Naive B cell (primary cell): ENCODE measurements around the gene GAS2L2. TPM values are rescaled to one million over a fixed set of nuclear protein-coding genes. Genes with fewer than 3 reads are reported as not detected.
"Not testable (repeated sequence)": the region's sequence is repeated elsewhere in the genome, so short reads cannot be mapped to it uniquely, and the experiment has no call there.

Experiments used
- ATAC-seq, 2 donors: fragments of 150-1000 bp; cut with Tn5 transposase; 2 replicates each; pipeline ENCODE4 v1.10.0; 2021; ENCODE audit warnings: low read depth in 2 of 2, mild to moderate bottlenecking in 2 of 2, moderate library complexity in 2 of 2
- DNase-seq: peaks from one replicate; pipeline ENCODE4 v3.0.0; 2022
- H3K27ac Mint-ChIP-seq, 6 donors: one replicate each; pipeline ENCODE4 v1.8.0; 2020 to 2022; ENCODE audit warnings: mild to moderate bottlenecking in 6 of 6, mixed read lengths in 6 of 6, moderate library complexity in 5 of 6, inconsistent platforms in 2 of 6
- H3K27me3 Mint-ChIP-seq, 3 donors: one replicate each; pipeline ENCODE4 v1.8.0; 2021 to 2022; ENCODE audit warnings: mixed read lengths in 3 of 3, mild to moderate bottlenecking in 1 of 3
- H3K36me3 Mint-ChIP-seq, 2 donors: one replicate each; pipeline ENCODE4 v1.8.0; 2020 to 2022; ENCODE audit warnings: mixed read lengths in 2 of 2, inconsistent platforms in 1 of 2, mild to moderate bottlenecking in 1 of 2
- H3K4me1 Mint-ChIP-seq, 3 donors: one replicate each; pipeline ENCODE4 v1.8.0; 2020 to 2022; ENCODE audit warnings: mixed read lengths in 3 of 3, inconsistent platforms in 1 of 3, mild to moderate bottlenecking in 1 of 3, moderate library complexity in 1 of 3
- H3K4me3 Mint-ChIP-seq, 8 donors: one replicate each; pipeline ENCODE4 v1.8.0; 2020 to 2022; ENCODE audit warnings: mild to moderate bottlenecking in 8 of 8, mixed read lengths in 8 of 8, moderate library complexity in 8 of 8, inconsistent platforms in 2 of 8
- H3K9me3 Mint-ChIP-seq, 7 donors: one replicate each; pipeline ENCODE4 v1.8.0; 2020 to 2022; ENCODE audit warnings: mixed read lengths in 7 of 7, mild to moderate bottlenecking in 5 of 7, inconsistent platforms in 2 of 7, moderate library complexity in 1 of 7
- polyA plus RNA-seq, 6 donors: library from polyadenylated mRNA; unstranded; fragments of 300-500 nt; fragmentation: Illumina TruSeq; gene quantifications; one replicate each; pipeline ENCODE4 v1.2.3, GENCODE V29; 2021; ENCODE audit warnings: low read depth in 6 of 6

GAS2L2 gene
- polyA plus RNA-seq, 6 donors from 2014 or later: not detected

GRCh38 chr17:35766489-35766877 is 13.4 kb upstream of the GAS2L2 start:
- Mint-ChIP-seq H3K36me3 (no peaks in the 10 kb centered on the region), H3K4me3 (peak overlapping the region in 1 of 8 donors; percentile 67), H3K27me3 (peaks cover 5 to 13% (median 7%) of the 10 kb centered on the region in 3 donors), H3K9me3 (no peaks in the 10 kb centered on the region), H3K27ac (no peak overlapping the region), H3K4me1 (peaks cover 9 to 14% (median 9%) of the 10 kb centered on the region in 3 donors)
- DNase-seq (no peak), ATAC-seq (no peak)

- no peak for ATAC-seq
- Mint-ChIP-seq H3K4me1 (peaks cover 9 to 14% (median 9%) of the 10 kb centered on the region in 3 donors), H3K36me3 (no peaks in the 10 kb centered on the region), H3K27me3 (peaks cover 5 to 13% (median 7%) of the 10 kb centered on the region in 3 donors), H3K9me3 (no peaks in the 10 kb centered on the region), H3K4me3 (peak overlapping the region in 2 of 8 donors; percentile 69 to 83), H3K27ac (peak overlapping the region in 1 of 6 donors; percentile 42)
- DNase-seq: no peak
These were observed 12.9 kb upstream of the GAS2L2 start for GRCh38 chr17:35765756-35766488.

DNA sequence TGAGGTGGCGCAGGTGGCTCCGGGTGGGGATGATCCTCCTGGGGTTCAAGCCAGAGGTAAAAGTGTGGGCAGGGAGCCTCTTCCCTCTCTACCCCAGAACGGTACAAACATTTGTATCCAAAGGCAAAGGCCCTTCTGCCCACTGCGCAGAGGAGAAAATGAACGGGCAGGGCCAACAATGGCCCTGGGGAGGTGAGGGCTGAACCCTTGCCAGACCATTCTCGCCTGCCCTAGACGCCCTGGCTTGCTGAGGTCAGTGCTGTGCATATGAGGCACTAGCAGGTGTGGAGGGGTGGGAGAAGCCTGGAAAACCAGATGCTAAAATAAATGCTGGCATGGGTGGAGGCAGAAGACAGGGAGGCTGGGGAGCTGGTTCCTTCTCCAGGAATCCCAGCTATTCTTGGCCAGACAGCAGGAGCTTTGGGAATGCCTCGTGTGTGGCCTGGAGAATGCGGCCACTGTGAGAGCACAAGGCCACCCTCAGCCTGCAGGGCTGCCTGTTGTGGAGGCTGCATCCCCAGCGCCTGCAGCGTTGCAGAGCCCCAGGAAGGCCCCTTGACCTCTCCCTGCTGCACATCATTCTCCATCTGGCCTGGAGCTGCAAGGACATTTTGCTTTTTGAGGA is 12.2 kb upstream of the GAS2L2 start:
- Mint-ChIP-seq H3K36me3 (no peaks in the 10 kb centered on the region), H3K4me3 (peak overlapping the region; percentile 83 to 98 (median 95)), H3K9me3 (no peaks in the 10 kb centered on the region), H3K27me3 (peaks cover 0 to 13% (median 7%) of the 10 kb centered on the region in 3 donors), H3K27ac (peak overlapping the region in 3 of 6 donors; percentile 29 to 92 (median 57)), H3K4me1 (peaks cover 9 to 14% (median 9%) of the 10 kb centered on the region in 3 donors)
- ATAC-seq: no peak
- no peak for DNase-seq

GRCh38 chr17:35764123-35764991 is 11.3 kb upstream of the GAS2L2 start:
- H3K36me3 Mint-ChIP-seq: no peaks in the 10 kb centered on the region
- H3K9me3 Mint-ChIP-seq: no peaks in the 10 kb centered on the region
- H3K4me1 Mint-ChIP-seq: peaks cover 9 to 14% (median 9%) of the 10 kb centered on the region in 3 donors
- peak overlapping the region; percentile 83 to 98 (median 95) for H3K4me3 Mint-ChIP-seq
- peak; percentile 83 to 86 for ATAC-seq
- peak; percentile 88 for DNase-seq
- peaks cover 0 to 11% (median 7%) of the 10 kb centered on the region in 3 donors for H3K27me3 Mint-ChIP-seq
- H3K27ac Mint-ChIP-seq: peak overlapping the region; percentile 57 to 94 (median 92)

DNA sequence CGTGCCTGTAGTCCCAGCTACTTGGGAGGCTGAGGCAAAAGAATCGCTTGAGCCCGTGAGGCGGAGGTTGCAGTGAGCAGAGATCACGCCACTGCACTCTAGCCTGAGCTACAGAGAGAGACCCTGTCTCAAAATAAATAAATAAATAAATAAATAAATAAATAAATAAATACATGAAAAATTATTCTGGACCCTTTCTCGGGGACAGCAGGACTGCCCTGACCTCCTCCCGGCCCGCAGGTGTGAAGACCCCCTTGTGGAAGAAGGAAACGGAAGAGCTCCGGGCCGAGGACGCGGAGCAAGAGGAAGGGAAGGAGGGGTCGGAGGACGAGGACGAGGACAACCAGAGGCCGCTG is 10.7 kb upstream of the GAS2L2 start:
- H3K9me3 Mint-ChIP-seq: no peaks in the 10 kb centered on the region
- H3K36me3 Mint-ChIP-seq: no peaks in the 10 kb centered on the region
- peak overlapping the region in 2 of 6 donors; percentile 4 to 65 for H3K27ac Mint-ChIP-seq
- DNase-seq (no peak), ATAC-seq (no peak)
- H3K4me1 Mint-ChIP-seq: peaks cover 9 to 14% (median 9%) of the 10 kb centered on the region in 3 donors
- peak overlapping the region; percentile 83 to 98 (median 95) for H3K4me3 Mint-ChIP-seq
- peaks cover 0 to 8% (median 7%) of the 10 kb centered on the region in 3 donors for H3K27me3 Mint-ChIP-seq

DNA sequence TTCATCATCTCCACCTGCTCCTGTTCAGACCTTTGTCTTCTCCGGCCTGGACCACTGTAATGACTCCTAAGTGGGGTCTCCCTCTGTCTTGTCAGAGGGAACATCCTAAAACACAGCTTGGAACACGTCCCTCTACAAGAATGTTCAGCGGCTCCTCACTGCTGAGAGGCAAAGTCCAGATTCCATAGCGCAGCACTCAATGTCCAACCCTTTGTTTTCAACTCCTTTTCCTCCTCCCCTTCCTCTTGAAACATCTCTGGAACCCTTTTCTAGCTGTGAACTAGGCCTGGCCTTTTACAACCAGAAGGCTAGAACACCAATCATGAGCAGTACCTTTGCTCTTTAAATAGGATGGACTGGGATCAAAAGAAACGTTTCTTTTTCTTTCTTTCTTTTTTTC is 8.6 kb upstream of the GAS2L2 start:
- DNase-seq (no peak), ATAC-seq (no peak)
- H3K9me3 Mint-ChIP-seq: peaks cover 0 to 2% (median 0%) of the 10 kb centered on the region in 7 donors
- no peaks in the 10 kb centered on the region for H3K27me3 Mint-ChIP-seq
- H3K4me1 Mint-ChIP-seq: peaks cover 9 to 11% (median 9%) of the 10 kb centered on the region in 3 donors
- no peak overlapping the region for H3K4me3 Mint-ChIP-seq
- H3K27ac Mint-ChIP-seq: no peak overlapping the region
- H3K36me3 Mint-ChIP-seq: no peaks in the 10 kb centered on the region

DNA sequence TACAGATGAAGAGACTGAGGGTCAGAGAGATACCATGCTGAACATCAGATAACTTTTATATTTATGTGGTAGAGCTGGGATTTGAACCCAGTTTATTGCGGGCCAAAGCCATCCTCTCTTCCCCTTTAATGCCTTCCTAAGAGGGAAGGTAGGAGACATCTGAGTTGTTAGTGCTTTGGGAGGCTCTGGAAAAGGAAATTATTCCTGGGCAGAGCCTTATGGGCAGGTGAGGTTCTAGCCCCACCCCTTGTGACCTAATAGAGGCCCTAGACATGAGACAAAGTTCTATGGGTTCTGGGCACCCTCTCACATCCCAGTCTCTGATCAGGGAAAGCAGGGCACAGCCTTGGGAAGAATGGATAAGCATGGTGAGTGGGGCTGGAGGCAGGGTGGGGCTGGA is 7.5 kb upstream of the GAS2L2 start, which contains the start of gene C17orf50:
Gene C17orf50, plus strand, starts transcription at position 301 of the 400 bp plus-strand sequence. Its CDS starts 55 bp downstream, at position 356.
- Mint-ChIP-seq H3K27me3 (no peaks in the 10 kb centered on the region), H3K4me1 (peaks cover 11 to 13% (median 13%) of the 10 kb centered on the region in 3 donors), H3K36me3 (no peaks in the 10 kb centered on the region), H3K4me3 (peak within 1 kb of the TSS in 1 of 8 donors; percentile 25), H3K9me3 (peaks cover 0 to 2% (median 0%) of the 10 kb centered on the region in 7 donors), H3K27ac (no peak within 1 kb of the TSS)
- ATAC-seq (no peak), DNase-seq (no peak)

GRCh38 chr17:35757243-35757642 is 4.2 kb upstream of the GAS2L2 start:
- H3K27me3 Mint-ChIP-seq: peaks cover under 1 to 16% (median 12%) of the 10 kb centered on the region in 3 donors

GRCh38 chr17:35752471-35752870 is 568 bp downstream of the GAS2L2 start:
- Mint-ChIP-seq H3K4me3 (no peak overlapping the region), H3K36me3 (no peaks in the 10 kb centered on the region), H3K9me3 (peaks cover 0 to 2% (median 0%) of the 10 kb centered on the region in 7 donors), H3K27ac (no peak overlapping the region), H3K4me1 (peaks cover 8 to 16% (median 13%) of the 10 kb centered on the region in 3 donors), H3K27me3 (peaks cover 30 to 63% (median 53%) of the 10 kb centered on the region in 3 donors)
- no peak for DNase-seq
- no peak for ATAC-seq

More at GRCh38 chr17:35757243-35757642, 4.2 kb upstream of the GAS2L2 start:
- H3K4me1 Mint-ChIP-seq: peaks cover 4% of the 10 kb centered on the region in 3 donors
- peaks cover 0 to 2% (median 0%) of the 10 kb centered on the region in 7 donors for H3K9me3 Mint-ChIP-seq
- no peaks in the 10 kb centered on the region for H3K36me3 Mint-ChIP-seq
- H3K27ac Mint-ChIP-seq: no peak overlapping the region
- DNase-seq (no peak), ATAC-seq (no peak)
- H3K4me3 Mint-ChIP-seq: no peak overlapping the region

DNA sequence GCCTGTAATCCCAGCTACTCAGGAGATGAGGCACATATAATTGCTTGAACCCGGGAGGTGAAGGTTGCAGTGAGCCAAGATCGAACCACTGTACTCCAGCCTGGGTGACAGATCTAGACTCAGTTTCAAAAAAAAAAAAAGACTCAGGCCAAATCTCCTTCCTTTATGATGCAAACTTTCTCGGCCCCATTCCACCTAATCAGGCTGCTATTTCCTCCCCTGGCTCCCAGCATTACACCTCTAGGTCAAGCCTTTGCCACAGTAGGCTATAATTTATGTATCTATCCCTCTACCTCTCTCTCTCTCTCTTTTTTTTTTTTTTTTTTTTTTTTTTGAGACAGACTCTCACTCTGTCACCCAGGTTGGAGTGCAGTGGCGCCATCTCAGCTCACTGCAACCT is 1.5 kb downstream of the GAS2L2 start:
- peaks cover 8 to 16% (median 15%) of the 10 kb centered on the region in 3 donors for H3K4me1 Mint-ChIP-seq
- H3K9me3 Mint-ChIP-seq, ATAC-seq, H3K4me3 Mint-ChIP-seq, DNase-seq, H3K36me3 Mint-ChIP-seq: not testable (repeated sequence)
- H3K27me3 Mint-ChIP-seq: peaks cover 33 to 68% (median 53%) of the 10 kb centered on the region in 3 donors
- H3K27ac Mint-ChIP-seq: peak overlapping the region in 1 of 6 donors; percentile 59

DNA sequence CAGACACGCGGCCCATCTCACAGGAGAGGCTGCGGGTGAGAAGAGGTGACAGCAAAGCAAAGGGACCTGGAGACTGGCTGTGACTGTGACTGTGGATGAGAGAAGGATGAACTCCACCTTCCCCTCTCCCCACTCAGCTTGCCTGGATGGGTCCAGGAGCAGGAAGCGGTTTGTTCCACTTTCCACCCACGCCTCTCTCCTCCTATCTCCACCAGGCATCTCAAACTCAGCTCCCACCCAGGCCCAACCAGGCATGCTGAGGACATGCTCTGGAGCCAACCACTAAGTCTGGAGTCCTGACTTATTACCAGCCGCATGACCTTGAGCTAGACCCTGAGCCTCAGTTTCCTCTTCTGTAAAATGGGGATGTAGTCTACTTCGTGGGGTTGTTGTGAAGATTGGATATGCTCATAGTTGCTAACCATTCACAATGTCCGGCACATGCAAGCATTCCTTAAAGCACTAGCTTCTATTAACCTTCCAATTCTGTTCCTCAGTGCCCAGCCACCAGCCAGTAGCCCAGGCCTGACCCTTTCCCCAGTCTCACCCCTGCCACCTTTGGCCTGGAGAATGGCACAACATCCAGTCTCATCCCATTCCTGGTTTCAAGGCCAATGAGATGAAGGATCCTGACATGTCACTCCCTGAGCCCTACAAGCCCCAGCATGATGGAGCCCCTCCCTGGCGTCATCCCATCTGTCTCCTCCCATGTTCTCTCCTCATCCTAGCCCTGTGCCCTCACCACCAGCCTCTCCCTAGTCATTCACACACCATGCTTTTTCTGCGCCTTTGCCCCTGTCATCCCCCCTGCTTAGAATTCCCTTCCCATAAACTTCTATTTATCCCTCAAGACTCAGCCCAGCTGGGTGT is 2.3 kb downstream of the GAS2L2 start:
- H3K36me3 Mint-ChIP-seq: no peaks in the 10 kb centered on the region
- ATAC-seq (no peak), DNase-seq (no peak)
- no peaks in the 10 kb centered on the region for H3K9me3 Mint-ChIP-seq
- peaks cover 33 to 68% (median 53%) of the 10 kb centered on the region in 3 donors for H3K27me3 Mint-ChIP-seq
- H3K4me3 Mint-ChIP-seq: no peak overlapping the region
- H3K4me1 Mint-ChIP-seq: peaks cover 8 to 12% (median 11%) of the 10 kb centered on the region in 3 donors
- peak overlapping the region in 1 of 6 donors; percentile 75 for H3K27ac Mint-ChIP-seq
